Hepatocyte (in vitro differentiated cells): ENCODE results near the gene CXorf49.
"Not testable (repeated sequence)": the region's sequence is repeated elsewhere in the genome, so short reads cannot be mapped to it uniquely, and the experiment has no call there.

Source experiments
- CTCF ChIP-seq: fragments of 200-600 bp; sonication (generic); IDR thresholded peaks from 2 replicates; pipeline ENCODE4 v1.5.1; 2016; ENCODE audit warnings: antibody characterized with exemption, mild to moderate bottlenecking; ENCODE audit not compliant: poor library complexity
- EZH2 ChIP-seq: fragments of 200-600 bp; sonication (generic); IDR thresholded peaks from 2 replicates; pipeline ENCODE4 v1.6.1; 2016; ENCODE audit warnings: antibody characterized with exemption, mild to moderate bottlenecking, borderline replicate concordance

DNA sequence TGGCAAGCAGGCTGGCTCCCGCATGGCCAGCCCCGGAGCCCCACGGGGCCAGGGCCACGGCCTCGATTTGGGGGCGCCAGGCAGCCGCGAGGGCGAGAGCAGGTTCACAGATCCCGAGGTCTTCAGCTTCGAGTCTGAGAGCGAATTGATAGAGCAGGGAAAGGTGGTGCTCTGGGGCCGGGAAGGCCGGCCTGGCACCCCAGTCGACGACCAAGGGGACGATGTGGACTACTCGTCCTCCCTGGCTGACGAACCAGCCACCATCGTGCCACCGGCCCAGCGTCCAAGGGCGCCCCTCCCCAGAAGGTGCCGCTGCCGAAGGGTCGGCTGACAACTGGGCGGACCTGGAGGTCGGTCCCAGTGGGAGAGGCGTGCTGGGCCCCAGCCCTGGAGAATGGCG, 1.1 kb upstream of the CXorf49 start:
- not testable (repeated sequence) for TF ChIP-seq CTCF, EZH2
